GM13976 (cell line): Measurements from ENCODE around the gene GPC5.

Experiments used
- DNase-seq: peaks from one replicate; pipeline ENCODE4 v3.0.0; 2012; ENCODE audit warnings: low spot score
- CTCF ChIP-seq: IDR thresholded peaks from 2 replicates; pipeline ENCODE4 v1.5.1; 2012; ENCODE audit warnings: borderline replicate concordance, mild to moderate bottlenecking; ENCODE audit not compliant: insufficient read depth; ENCODE audit errors: extremely low read depth, missing control alignments, control extremely low read depth
- in situ Hi-C: fragments of 300-500 bp; cut with MboI; formaldehyde crosslinking; loops from one replicate; pipeline ENCODE4 v1.12.0; 2022; ENCODE audit warnings: low sequenced_read_pairs, mixed read lengths, inconsistent platforms; ENCODE audit not compliant: unreplicated experiment

GPC5 gene

GRCh38 chr13:92901739-92902138 lies 1503.3 kb downstream of the GPC5 start:
- DNase-seq = no peak
- in situ Hi-C loops = no loop called here
- TF ChIP-seq CTCF = no peak

GRCh38 chr13:92912629-92913028 lies 1514.2 kb downstream of the GPC5 start:
- in situ Hi-C loops = no loop called here
- no peak for DNase-seq
- no peak for TF ChIP-seq CTCF

- DNase-seq = no peak
- in situ Hi-C loops = no loop called here
- no peak for TF ChIP-seq CTCF
These were observed 1515.4 kb downstream of the GPC5 start for GRCh38 chr13:92913840-92914239.
